CD14-positive monocyte (primary cell): ENCODE results near the gene PDE1C. TPM values are rescaled to one million over a fixed set of nuclear protein-coding genes. Genes with fewer than 3 reads are reported as not detected.
A peak's percentile ranks its signal among the peaks of the same experiment; 100 is the strongest.

Experiments used
- DNase-seq, 3 donors: peaks; one replicate each; pipeline ENCODE4 v3.0.0-alpha.2; 2011 to 2022
- H2AFZ ChIP-seq: 2 replicates; pipeline ENCODE4 v1.6.0; 2012; ENCODE audit warnings: mild to moderate bottlenecking, low read depth, low read length, inconsistent platforms; ENCODE audit not compliant: insufficient read depth, poor library complexity, severe bottlenecking
- H3K27ac ChIP-seq, 2 donors: 1 replicate in 1 of 2; 2 replicates in 1 of 2; pipeline ENCODE4 v1.5.1; 2012 to 2013; ENCODE audit warnings: low read length in 2 of 2, control low read depth in 1 of 2, inconsistent platforms in 1 of 2, low read depth in 1 of 2, mild to moderate bottlenecking in 1 of 2
- H3K27me3 ChIP-seq, 2 donors: one replicate each; pipeline versions ENCODE4 v1.6.0 to v1.6.1; 2011 to 2013; ENCODE audit warnings: low read length in 2 of 2; ENCODE audit not compliant: control insufficient read depth in 2 of 2, insufficient read depth in 2 of 2
- H3K36me3 ChIP-seq, 2 donors: replicated peaks in 1 of 2; 1 replicate in 1 of 2; 2 replicates in 1 of 2; pipeline versions ENCODE4 v1.5.1 to v1.6.1; 2012 to 2013; ENCODE audit warnings: low read length in 2 of 2, control low read depth in 1 of 2, inconsistent platforms in 1 of 2, mild to moderate bottlenecking in 1 of 2; ENCODE audit not compliant: insufficient read depth in 2 of 2, control insufficient read depth in 1 of 2
- H3K4me1 ChIP-seq, 2 donors: 1 replicate in 1 of 2; 2 replicates in 1 of 2; pipeline versions ENCODE4 v1.5.1 to v1.6.1; 2012 to 2013; ENCODE audit warnings: low read length in 2 of 2, control low read depth in 1 of 2, inconsistent platforms in 1 of 2, mild to moderate bottlenecking in 1 of 2, moderate library complexity in 1 of 2; ENCODE audit not compliant: insufficient read depth in 2 of 2, control insufficient read depth in 1 of 2
- H3K4me2 ChIP-seq: replicated peaks from 2 replicates; pipeline ENCODE3; 2012; ENCODE audit warnings: low read length, moderate library complexity, mild to moderate bottlenecking; ENCODE audit not compliant: poor library complexity, severe bottlenecking; ENCODE audit errors: extremely low read depth
- H3K4me3 ChIP-seq, 3 experiments: fragments of 200-600 bp in 1 of 3; sonication (generic) in 1 of 3; replicated peaks in 1 of 3; 1 replicate in 2 of 3; 2 replicates in 1 of 3; pipeline ENCODE4 v1.5.1; 2011 to 2013; ENCODE audit warnings: low read length in 3 of 3, mild to moderate bottlenecking in 3 of 3, control low read depth in 2 of 3, low read depth in 2 of 3, inconsistent platforms in 1 of 3, moderate library complexity in 1 of 3
- H3K79me2 ChIP-seq: 2 replicates; pipeline ENCODE4 v1.6.0; 2012; ENCODE audit warnings: mild to moderate bottlenecking, control low read depth, inconsistent platforms, low read length, moderate library complexity; ENCODE audit not compliant: insufficient read depth
- H3K9ac ChIP-seq: 2 replicates; pipeline ENCODE4 v1.6.0; 2017; ENCODE audit warnings: low read length, mild to moderate bottlenecking; ENCODE audit not compliant: insufficient read depth, poor library complexity, severe bottlenecking
- H3K9me3 ChIP-seq, 2 donors: replicated peaks in 1 of 2; 1 replicate in 1 of 2; 2 replicates in 1 of 2; pipeline versions ENCODE4 v1.5.1 to v1.6.1; 2012 to 2013; ENCODE audit warnings: low read length in 2 of 2, control low read depth in 1 of 2; ENCODE audit not compliant: control insufficient read depth in 1 of 2, insufficient read depth in 1 of 2
- H4K20me1 ChIP-seq: 2 replicates; pipeline ENCODE4 v1.6.0; 2012; ENCODE audit warnings: mild to moderate bottlenecking, low read length, control low read depth, moderate library complexity; ENCODE audit not compliant: insufficient read depth
- H3K27ac Mint-ChIP-seq, 7 donors: one replicate each; pipeline ENCODE4 v1.8.0; 2020; ENCODE audit warnings: mild to moderate bottlenecking in 7 of 7, mixed read lengths in 7 of 7, moderate library complexity in 6 of 7, inconsistent platforms in 2 of 7
- H3K27me3 Mint-ChIP-seq, 3 donors: one replicate each; pipeline ENCODE4 v1.8.0; 2021 to 2022; ENCODE audit warnings: low read depth in 3 of 3, mild to moderate bottlenecking in 3 of 3, mixed read lengths in 3 of 3, moderate library complexity in 3 of 3, inconsistent platforms in 1 of 3
- H3K36me3 Mint-ChIP-seq, 2 donors: one replicate each; pipeline ENCODE4 v1.8.0; 2020; ENCODE audit warnings: mixed read lengths in 2 of 2, inconsistent platforms in 1 of 2, mild to moderate bottlenecking in 1 of 2
- H3K4me1 Mint-ChIP-seq: one replicate; pipeline ENCODE4 v1.8.0; 2020; ENCODE audit warnings: mild to moderate bottlenecking, mixed read lengths
- H3K4me3 Mint-ChIP-seq, 2 donors: one replicate each; pipeline ENCODE4 v1.8.0; 2020; ENCODE audit warnings: mild to moderate bottlenecking in 2 of 2, mixed read lengths in 2 of 2, moderate library complexity in 1 of 2
- H3K9me3 Mint-ChIP-seq, 7 donors: one replicate each; pipeline ENCODE4 v1.8.0; 2020 to 2022; ENCODE audit warnings: mixed read lengths in 7 of 7, mild to moderate bottlenecking in 6 of 7, moderate library complexity in 6 of 7, inconsistent platforms in 2 of 7
- WGBS: methylation state at CpG from one replicate; pipeline ENCODE4 v1.1.5; 2013; ENCODE audit warnings: missing lambda C conversion rate; ENCODE audit not compliant: insufficient coverage; 5-methylcytosine and 5-hydroxymethylcytosine counted together
- intact Hi-C, 2 donors: fragments of 100-400 bp; cut with micrococcal nuclease; formaldehyde crosslinking; loops; one replicate each; pipeline versions ENCODE4 v1.15.0 to v1.15.1; 2023
- polyA plus RNA-seq, 3 donors: library from polyadenylated mRNA; depleted of rRNA in 1 of 3; unstranded in 2 of 3; stranded (reverse) in 1 of 3; fragments of 300-500 nt in 2 of 3; fragments of >200 nt in 1 of 3; fragmentation: Illumina TruSeq in 2 of 3; gene quantifications; 1 replicate in 2 of 3; 2 replicates in 1 of 3; pipeline ENCODE4 v1.2.3, GENCODE V29; 2012 to 2021
- TF ChIP-seq, protein P1 (sequence below): fragments of 200-600 bp; IDR thresholded peaks from one replicate; pipeline ENCODE4 v1.8.0; 2022; ENCODE audit warnings: antibody characterized with exemption, mild to moderate bottlenecking

The PDE1C gene
- polyA plus RNA-seq, 3 donors = not detected

DNA sequence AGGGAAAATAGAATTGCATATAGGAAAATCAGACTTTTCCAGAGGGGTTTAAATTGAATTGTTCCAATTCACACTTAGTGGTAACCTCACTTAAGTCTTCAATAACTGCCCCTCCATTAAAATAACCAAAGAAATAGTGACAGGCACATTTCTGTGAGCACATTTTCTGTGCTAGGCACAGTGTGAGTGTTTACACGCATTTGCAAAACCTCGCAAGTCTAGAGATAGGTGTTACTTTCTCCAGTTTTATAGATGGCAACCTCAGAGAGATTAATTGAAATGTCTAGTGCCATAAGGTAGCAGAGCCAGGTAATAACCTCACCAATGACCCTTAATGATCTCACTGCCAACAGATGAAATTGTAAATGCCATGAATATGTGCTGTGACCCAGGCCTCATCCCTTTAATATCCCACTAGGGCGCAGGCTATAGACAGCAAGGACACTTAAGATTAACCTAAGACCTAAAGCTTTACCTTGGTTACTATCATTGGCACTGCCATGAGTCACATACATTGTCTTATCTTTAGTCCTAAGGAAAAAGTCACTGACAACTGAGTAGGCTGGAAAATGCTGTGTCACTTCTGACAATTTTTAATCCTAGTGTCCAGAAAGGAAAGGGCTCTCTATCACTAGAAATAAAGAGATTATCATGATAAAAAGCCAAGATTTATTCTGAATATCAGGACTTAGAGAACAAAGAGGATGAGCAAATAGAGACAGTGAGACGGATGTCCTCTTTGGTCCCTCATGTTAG, 195.4 kb downstream of the PDE1C start:
- H3K27me3 ChIP-seq = no peaks in the 10 kb centered on the region
- DNase-seq = no peak
- H3K36me3 ChIP-seq = no peaks in the 10 kb centered on the region
- Mint-ChIP-seq H3K4me3 (no peak overlapping the region), H3K27ac (peak overlapping the region in 4 of 7 donors; percentile 28 to 62 (median 46)), H3K4me1 (peaks cover 14% of the 10 kb centered on the region), H3K9me3 (peaks cover 0 to 7% (median 5%) of the 10 kb centered on the region in 7 donors), H3K36me3 (no peaks in the 10 kb centered on the region), H3K27me3 (peaks cover 0 to 3% (median 3%) of the 10 kb centered on the region in 3 donors)
- WGBS = 92% methylated on average over 3 of the region's 4 CpGs
- no peak overlapping the region for H3K9ac ChIP-seq
- H2AFZ ChIP-seq = peak overlapping the region; percentile 15
- peak overlapping the region in 1 of 3 experiments; percentile 47 for H3K4me3 ChIP-seq
- no peaks in the 10 kb centered on the region for H4K20me1 ChIP-seq
- H3K27ac ChIP-seq = peak overlapping the region in 1 of 2 donors; percentile 56
- H3K4me1 ChIP-seq = peaks cover 9% of the 10 kb centered on the region in 2 donors
- intact Hi-C loops = no loop called here
- H3K4me2 ChIP-seq = peak overlapping the region; percentile 9
- TF ChIP-seq, protein P1, sequence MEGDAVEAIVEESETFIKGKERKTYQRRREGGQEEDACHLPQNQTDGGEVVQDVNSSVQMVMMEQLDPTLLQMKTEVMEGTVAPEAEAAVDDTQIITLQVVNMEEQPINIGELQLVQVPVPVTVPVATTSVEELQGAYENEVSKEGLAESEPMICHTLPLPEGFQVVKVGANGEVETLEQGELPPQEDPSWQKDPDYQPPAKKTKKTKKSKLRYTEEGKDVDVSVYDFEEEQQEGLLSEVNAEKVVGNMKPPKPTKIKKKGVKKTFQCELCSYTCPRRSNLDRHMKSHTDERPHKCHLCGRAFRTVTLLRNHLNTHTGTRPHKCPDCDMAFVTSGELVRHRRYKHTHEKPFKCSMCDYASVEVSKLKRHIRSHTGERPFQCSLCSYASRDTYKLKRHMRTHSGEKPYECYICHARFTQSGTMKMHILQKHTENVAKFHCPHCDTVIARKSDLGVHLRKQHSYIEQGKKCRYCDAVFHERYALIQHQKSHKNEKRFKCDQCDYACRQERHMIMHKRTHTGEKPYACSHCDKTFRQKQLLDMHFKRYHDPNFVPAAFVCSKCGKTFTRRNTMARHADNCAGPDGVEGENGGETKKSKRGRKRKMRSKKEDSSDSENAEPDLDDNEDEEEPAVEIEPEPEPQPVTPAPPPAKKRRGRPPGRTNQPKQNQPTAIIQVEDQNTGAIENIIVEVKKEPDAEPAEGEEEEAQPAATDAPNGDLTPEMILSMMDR = no peak
- no peaks in the 10 kb centered on the region for H3K79me2 ChIP-seq
- H3K9me3 ChIP-seq = no peaks in the 10 kb centered on the region

DNA sequence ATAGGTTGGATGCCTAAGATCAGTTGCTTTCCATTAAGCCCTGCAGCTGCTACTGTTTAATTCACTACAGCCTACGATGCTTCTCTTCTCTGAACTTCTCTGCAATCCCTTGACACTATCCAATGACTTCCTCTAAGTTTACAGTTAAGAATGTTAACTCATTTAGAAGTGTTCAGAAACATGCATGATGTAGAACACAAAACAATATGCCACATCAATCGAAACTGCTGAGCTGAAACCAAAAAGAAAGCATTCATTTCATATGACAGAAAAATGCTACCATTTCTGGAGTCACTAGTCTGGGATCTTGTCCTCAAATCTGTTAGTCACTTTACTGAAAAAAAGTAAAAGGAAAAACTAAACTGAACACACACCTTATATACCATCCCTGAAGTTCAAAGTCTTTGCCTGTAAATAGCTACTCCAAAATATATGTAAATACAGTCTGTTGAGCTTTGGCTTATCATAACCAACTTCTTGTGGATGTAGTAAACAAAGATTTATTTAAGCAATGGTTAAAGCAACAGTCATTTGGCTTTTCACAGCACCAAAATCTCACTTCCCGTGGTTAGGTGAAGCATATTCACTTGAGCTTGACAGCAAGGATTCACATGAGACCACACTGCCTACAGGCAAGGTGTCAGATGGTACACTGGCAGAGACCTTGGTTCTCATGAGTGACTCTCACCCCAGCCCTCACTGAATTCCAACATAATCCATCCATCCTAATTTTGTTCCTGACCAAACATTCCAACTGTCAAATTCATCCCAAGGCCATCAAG, 196.2 kb downstream of the PDE1C start:
- no peaks in the 10 kb centered on the region for H3K27me3 ChIP-seq
- Mint-ChIP-seq H3K27ac (peak overlapping the region in 1 of 7 donors; percentile 28), H3K4me1 (peaks cover 14% of the 10 kb centered on the region), H3K36me3 (no peaks in the 10 kb centered on the region), H3K27me3 (peaks cover 0 to 7% (median 5%) of the 10 kb centered on the region in 3 donors), H3K9me3 (peaks cover 0 to 9% (median 5%) of the 10 kb centered on the region in 7 donors), H3K4me3 (no peak overlapping the region)
- intact Hi-C loops = no loop called here
- H4K20me1 ChIP-seq = no peaks in the 10 kb centered on the region
- H3K4me2 ChIP-seq = no peak overlapping the region
- TF ChIP-seq, protein P1 = no peak
- no peak overlapping the region for H2AFZ ChIP-seq
- H3K4me1 ChIP-seq = peaks cover 9% of the 10 kb centered on the region in 2 donors
- H3K27ac ChIP-seq = no peak overlapping the region
- no peaks in the 10 kb centered on the region for H3K9me3 ChIP-seq
- H3K79me2 ChIP-seq = no peaks in the 10 kb centered on the region
- DNase-seq = no peak
- 100% methylated on average over 1 of the region's 3 CpGs for WGBS
- no peak overlapping the region for H3K4me3 ChIP-seq
- no peak overlapping the region for H3K9ac ChIP-seq
- no peaks in the 10 kb centered on the region for H3K36me3 ChIP-seq
